ENCODE measurements around the gene TBC1D1. TPM values are rescaled to one million over a fixed set of nuclear protein-coding genes. Genes with fewer than 3 reads are reported as not detected.

TBC1D1 gene
- total RNA-seq, 1 donor from 2014 or later = 54.5 TPM

DNA sequence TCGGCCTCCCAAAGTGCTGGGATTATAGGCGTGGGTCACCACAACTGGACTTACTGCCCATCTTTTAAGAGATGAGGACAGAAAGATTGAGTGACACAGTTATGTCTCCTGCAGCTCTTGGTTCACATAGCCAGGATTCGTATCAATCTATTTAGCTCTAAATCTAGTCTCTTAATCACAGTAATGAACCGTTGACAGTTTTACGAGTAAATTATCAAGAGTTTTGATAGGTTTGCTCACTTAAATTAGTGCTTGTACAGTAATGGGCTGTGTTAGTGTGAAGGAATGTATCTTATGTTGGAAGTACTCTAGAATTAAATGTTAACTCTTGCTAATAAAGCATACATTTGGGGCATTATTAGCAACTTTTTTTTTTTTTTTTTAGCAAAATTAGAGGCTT is 175.0 kb downstream of the TBC1D1 start:
- no peak for DNase-seq (ENCODE audit: low read depth)
- no peak overlapping the region for H3K27ac Mint-ChIP-seq (ENCODE audit: unreplicated experiment)
- Histone ChIP-seq H3K27me3 (ENCODE audit: insufficient read depth, low read length) (no peaks in the 10 kb centered on the region), H3K9me3 (ENCODE audit: insufficient read depth, low read depth, low read length) (no peaks in the 10 kb centered on the region), H3K4me1 (ENCODE audit: insufficient read depth, low read length) (peaks cover 11% of the 10 kb centered on the region), H3K9ac (ENCODE audit: low read length) (no peak overlapping the region), H3K27ac (ENCODE audit: low read depth, low read length) (no peak overlapping the region), H3K4me3 (ENCODE audit: insufficient read depth, low read depth, low read length) (no peak overlapping the region), H2AFZ (ENCODE audit: low read depth, low read length) (no peak overlapping the region), H3K4me2 (ENCODE audit: low read length) (no peak overlapping the region), H4K20me1 (ENCODE audit: insufficient read depth, low read length) (no peaks in the 10 kb centered on the region), H3K79me2 (ENCODE audit: insufficient read depth, low read length) (no peaks in the 10 kb centered on the region), H3K36me3 (ENCODE audit: insufficient read depth, low read length) (no peaks in the 10 kb centered on the region)
- H3K36me3 Mint-ChIP-seq (ENCODE audit: low read depth, unreplicated experiment) = peaks cover 11% of the 10 kb centered on the region
- no peaks in the 10 kb centered on the region for H3K9me3 Mint-ChIP-seq (ENCODE audit: unreplicated experiment)
- no peak for TF ChIP-seq EZH2 (IDR thresholded peaks at IDR 0.05; ENCODE audit: insufficient read depth, low read length)
- TF ChIP-seq, protein P1, sequence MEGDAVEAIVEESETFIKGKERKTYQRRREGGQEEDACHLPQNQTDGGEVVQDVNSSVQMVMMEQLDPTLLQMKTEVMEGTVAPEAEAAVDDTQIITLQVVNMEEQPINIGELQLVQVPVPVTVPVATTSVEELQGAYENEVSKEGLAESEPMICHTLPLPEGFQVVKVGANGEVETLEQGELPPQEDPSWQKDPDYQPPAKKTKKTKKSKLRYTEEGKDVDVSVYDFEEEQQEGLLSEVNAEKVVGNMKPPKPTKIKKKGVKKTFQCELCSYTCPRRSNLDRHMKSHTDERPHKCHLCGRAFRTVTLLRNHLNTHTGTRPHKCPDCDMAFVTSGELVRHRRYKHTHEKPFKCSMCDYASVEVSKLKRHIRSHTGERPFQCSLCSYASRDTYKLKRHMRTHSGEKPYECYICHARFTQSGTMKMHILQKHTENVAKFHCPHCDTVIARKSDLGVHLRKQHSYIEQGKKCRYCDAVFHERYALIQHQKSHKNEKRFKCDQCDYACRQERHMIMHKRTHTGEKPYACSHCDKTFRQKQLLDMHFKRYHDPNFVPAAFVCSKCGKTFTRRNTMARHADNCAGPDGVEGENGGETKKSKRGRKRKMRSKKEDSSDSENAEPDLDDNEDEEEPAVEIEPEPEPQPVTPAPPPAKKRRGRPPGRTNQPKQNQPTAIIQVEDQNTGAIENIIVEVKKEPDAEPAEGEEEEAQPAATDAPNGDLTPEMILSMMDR (IDR thresholded peaks at IDR 0.05; ENCODE audit: insufficient read depth, low read depth, low read length) = no peak
- H3K27me3 Mint-ChIP-seq (ENCODE audit: low read depth, unreplicated experiment) = no peaks in the 10 kb centered on the region
- no peak overlapping the region for H3K4me3 Mint-ChIP-seq (ENCODE audit: unreplicated experiment)
- H3K4me1 Mint-ChIP-seq (ENCODE audit: low read depth, unreplicated experiment) = peaks cover 25% of the 10 kb centered on the region
- no peak for FAIRE-seq

DNA sequence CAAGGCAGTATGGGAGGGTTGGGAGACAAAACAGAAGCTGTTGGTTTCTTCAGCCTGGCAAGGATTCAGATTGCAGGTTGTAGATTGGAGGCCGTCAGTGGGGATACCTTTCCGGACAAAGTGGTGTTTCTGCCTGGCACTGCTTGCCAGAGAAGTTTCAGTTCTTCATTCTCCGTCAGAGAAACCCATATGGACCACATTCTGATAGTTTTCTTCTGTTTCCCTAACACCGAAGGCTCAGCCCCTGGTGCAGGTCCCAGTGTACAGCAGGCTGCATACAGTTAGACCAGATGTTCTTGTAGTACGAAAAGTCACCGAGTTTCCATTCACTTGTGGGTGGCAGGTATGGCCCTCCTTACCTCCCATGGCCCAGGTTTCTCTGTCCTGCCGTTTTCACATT is 176.6 kb downstream of the TBC1D1 start:
- Mint-ChIP-seq H3K27ac (ENCODE audit: unreplicated experiment) (no peak overlapping the region), H3K27me3 (ENCODE audit: low read depth, unreplicated experiment) (no peaks in the 10 kb centered on the region), H3K4me3 (ENCODE audit: unreplicated experiment) (no peak overlapping the region), H3K9me3 (ENCODE audit: unreplicated experiment) (no peaks in the 10 kb centered on the region), H3K4me1 (ENCODE audit: low read depth, unreplicated experiment) (peaks cover 16% of the 10 kb centered on the region), H3K36me3 (ENCODE audit: low read depth, unreplicated experiment) (peaks cover 13% of the 10 kb centered on the region)
- no peaks in the 10 kb centered on the region for H3K79me2 ChIP-seq (ENCODE audit: insufficient read depth, low read length)
- no peak overlapping the region for H3K4me2 ChIP-seq (ENCODE audit: low read length)
- FAIRE-seq (no peak), DNase-seq (ENCODE audit: low read depth) (no peak)
- H3K27me3 ChIP-seq (ENCODE audit: insufficient read depth, low read length) = no peaks in the 10 kb centered on the region
- no peak overlapping the region for H2AFZ ChIP-seq (ENCODE audit: low read depth, low read length)
- H4K20me1 ChIP-seq (ENCODE audit: insufficient read depth, low read length) = no peaks in the 10 kb centered on the region
- H3K4me1 ChIP-seq (ENCODE audit: insufficient read depth, low read length) = peaks cover 4% of the 10 kb centered on the region
- H3K4me3 ChIP-seq (ENCODE audit: insufficient read depth, low read depth, low read length) = no peak overlapping the region
- H3K27ac ChIP-seq (ENCODE audit: low read depth, low read length) = no peak overlapping the region
- no peak overlapping the region for H3K9ac ChIP-seq (ENCODE audit: low read length)
- no peaks in the 10 kb centered on the region for H3K9me3 ChIP-seq (ENCODE audit: insufficient read depth, low read depth, low read length)
- H3K36me3 ChIP-seq (ENCODE audit: insufficient read depth, low read length) = no peaks in the 10 kb centered on the region
- TF ChIP-seq, protein P1 (IDR thresholded peaks at IDR 0.05; ENCODE audit: insufficient read depth, low read depth, low read length) = no peak
- TF ChIP-seq EZH2 (IDR thresholded peaks at IDR 0.05; ENCODE audit: insufficient read depth, low read length) = no peak

DNA sequence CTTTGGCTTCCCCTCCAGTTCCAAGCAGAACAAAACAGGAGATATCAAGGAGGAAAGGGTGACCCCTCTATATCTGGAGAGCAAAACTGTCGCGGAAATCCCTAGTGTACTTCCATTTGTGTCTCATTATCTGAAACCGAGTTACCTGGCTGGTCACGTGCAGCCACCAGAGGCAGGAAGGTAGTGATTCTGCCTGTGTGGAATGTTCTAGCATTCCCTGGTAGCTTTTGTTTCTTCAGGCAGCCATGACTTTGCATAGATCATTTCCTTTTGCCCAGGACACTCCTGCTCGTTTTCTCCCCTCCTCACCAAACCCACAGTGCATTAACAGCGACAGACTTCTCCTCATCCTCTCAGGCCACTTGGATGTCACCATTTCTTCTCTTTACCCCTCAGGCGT is 177.2 kb downstream of the TBC1D1 start:
- peaks cover 4% of the 10 kb centered on the region for H3K4me1 ChIP-seq (ENCODE audit: insufficient read depth, low read length)
- Mint-ChIP-seq H3K27ac (ENCODE audit: unreplicated experiment) (no peak overlapping the region), H3K36me3 (ENCODE audit: low read depth, unreplicated experiment) (peaks cover 13% of the 10 kb centered on the region), H3K4me3 (ENCODE audit: unreplicated experiment) (no peak overlapping the region), H3K27me3 (ENCODE audit: low read depth, unreplicated experiment) (no peaks in the 10 kb centered on the region), H3K9me3 (ENCODE audit: unreplicated experiment) (no peaks in the 10 kb centered on the region), H3K4me1 (ENCODE audit: low read depth, unreplicated experiment) (peaks cover 14% of the 10 kb centered on the region)
- no peak for FAIRE-seq
- no peaks in the 10 kb centered on the region for H3K79me2 ChIP-seq (ENCODE audit: insufficient read depth, low read length)
- no peak overlapping the region for H3K9ac ChIP-seq (ENCODE audit: low read length)
- no peaks in the 10 kb centered on the region for H4K20me1 ChIP-seq (ENCODE audit: insufficient read depth, low read length)
- H3K36me3 ChIP-seq (ENCODE audit: insufficient read depth, low read length) = peaks cover 2% of the 10 kb centered on the region
- no peak overlapping the region for H3K27ac ChIP-seq (ENCODE audit: low read depth, low read length)
- H3K9me3 ChIP-seq (ENCODE audit: insufficient read depth, low read depth, low read length) = no peaks in the 10 kb centered on the region
- no peaks in the 10 kb centered on the region for H3K27me3 ChIP-seq (ENCODE audit: insufficient read depth, low read length)
- no peak overlapping the region for H3K4me3 ChIP-seq (ENCODE audit: insufficient read depth, low read depth, low read length)
- no peak for TF ChIP-seq EZH2 (IDR thresholded peaks at IDR 0.05; ENCODE audit: insufficient read depth, low read length)
- TF ChIP-seq, protein P1 (IDR thresholded peaks at IDR 0.05; ENCODE audit: insufficient read depth, low read depth, low read length) = no peak
- DNase-seq (ENCODE audit: low read depth) = no peak
- no peak overlapping the region for H3K4me2 ChIP-seq (ENCODE audit: low read length)
- no peak overlapping the region for H2AFZ ChIP-seq (ENCODE audit: low read depth, low read length)

All from astrocyte (in vitro differentiated cells and primary cell).